Hippocampal formation (tissue), 2 donors: ENCODE data around the gene ZNF346.

ENCODE experiments used
- DNase-seq, 2 donors: peaks; one replicate each; lab custom pipeline; 2025; lab: John Stamatoyannopoulos, UW

ZNF346 gene

DNA sequence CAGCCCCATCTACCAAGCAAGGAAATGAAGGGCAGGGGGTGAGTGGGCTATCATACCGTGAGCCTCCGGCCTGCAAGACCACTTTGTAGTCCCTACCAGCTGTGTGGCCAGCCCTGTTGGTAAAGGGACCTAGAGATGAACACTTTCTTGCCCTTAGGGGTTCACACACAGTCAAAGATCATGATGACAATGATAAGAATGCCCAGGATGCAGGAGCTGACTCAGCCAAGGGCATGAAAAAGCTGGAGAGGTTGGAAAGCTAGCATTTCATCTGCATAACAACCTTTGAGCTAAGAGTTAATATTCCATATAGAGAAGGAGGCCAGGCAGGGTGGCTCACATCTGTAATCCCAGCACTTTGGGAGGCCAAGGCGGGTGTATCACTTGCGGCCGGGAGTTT is 45.0 kb downstream of the ZNF346 start:
- DNase-seq: no peak

DNA sequence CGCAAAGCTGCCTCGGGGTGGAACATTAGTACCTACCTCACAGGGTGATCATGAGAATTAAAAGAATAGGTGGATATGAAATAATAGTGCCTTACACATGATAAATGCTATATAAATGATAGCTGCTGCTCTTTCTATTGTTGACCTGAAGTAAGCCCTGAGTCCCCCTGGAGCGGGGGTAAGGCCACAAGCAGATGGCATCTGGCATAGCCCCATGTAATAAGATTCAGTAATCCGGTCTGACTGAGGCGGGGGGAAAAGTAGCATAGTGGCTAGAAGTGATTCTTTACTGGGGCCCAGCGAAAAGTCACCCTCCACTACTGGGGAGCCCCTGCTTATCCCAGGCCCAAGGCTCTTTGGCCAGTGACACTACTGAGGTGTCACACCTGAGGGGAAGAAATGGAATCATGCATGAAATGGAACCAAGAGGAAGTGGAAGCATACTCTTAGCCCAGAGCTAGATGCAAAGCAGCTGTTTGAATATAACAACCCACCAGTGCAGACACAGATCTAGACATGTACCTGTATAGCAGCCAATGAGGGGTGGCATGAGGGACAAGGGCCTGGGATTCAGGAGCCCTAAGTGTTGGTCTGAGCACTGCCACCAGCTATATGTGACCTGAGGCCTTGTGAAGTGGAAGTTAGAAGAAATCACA is 48.2 kb downstream of the ZNF346 start:
- DNase-seq: no peak

DNA sequence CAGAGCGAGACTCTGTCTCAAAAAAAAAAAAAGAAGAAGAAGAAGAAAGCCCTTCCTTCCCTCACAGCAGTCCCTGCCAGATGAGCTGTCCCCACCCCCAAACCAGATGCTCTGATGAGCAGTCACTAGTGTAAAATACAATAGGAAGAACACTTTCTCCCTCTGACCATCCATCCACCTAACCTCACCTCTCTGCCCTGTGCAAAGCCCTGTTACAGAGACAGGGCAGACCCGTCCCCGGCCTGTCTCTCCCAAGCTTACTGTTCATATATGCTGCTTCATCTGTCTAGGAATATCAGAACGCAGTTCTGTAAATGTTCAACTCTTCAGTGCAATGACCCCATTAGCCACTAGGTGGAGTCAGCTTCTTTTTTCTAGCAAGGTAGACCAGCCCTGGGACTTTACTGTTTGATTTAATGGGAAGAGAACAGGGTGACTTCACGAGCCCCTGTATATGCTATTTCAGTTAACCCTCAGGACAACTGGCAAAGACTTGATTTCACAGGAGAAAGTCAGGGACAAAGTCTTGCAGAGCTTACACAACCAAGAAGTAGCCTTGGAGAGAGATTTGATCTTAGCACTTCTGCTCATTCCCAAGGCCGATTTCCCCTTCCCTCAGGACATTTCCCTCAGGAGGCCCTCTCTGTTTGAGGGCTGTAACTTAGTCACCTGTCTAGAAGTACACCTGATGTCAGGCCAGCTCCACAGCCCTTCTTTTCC is 49.3 kb downstream of the ZNF346 start:
- DNase-seq: peak; percentile 36 to 75

DNA sequence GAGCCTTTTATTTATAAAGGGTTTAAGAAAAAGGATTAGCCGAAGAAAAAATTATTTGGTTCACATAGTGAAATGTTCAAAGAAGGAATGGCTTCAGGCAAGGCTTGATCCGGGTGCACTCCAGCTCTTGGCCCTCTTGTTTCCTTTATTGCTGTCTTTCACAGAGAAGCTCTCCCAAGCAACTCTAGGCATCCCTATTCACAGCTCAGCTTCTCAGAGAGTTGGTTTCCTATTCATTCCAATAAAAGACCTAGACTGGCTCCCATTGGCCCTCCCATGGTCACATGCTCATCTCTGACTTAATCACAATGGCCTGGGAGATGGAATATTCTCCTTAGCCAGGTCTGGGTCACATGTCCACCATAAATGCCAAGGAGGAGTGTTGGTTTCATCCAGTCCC is 54.8 kb downstream of the ZNF346 start:
- no peak for DNase-seq

DNA sequence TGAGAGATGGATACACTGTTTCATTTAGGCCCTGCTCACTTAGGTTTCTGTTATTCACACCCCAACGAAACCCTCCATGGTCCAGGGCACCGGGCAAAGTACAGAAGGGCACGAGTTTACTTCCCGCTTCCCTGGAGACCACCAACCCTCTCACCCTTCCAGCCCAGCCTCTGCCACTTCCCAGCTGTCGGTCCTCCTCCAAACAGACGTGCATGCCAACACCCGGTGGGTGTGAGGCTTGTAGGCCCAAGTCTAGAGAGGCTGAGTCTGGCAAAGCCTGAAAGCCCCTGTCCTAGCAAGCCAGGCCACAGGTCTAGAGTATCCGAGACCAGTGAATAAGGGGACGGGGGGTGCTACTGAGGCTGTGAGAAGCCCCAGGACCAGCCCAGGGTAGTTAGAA is 57.1 kb downstream of the ZNF346 start:
- DNase-seq: no peak

DNA sequence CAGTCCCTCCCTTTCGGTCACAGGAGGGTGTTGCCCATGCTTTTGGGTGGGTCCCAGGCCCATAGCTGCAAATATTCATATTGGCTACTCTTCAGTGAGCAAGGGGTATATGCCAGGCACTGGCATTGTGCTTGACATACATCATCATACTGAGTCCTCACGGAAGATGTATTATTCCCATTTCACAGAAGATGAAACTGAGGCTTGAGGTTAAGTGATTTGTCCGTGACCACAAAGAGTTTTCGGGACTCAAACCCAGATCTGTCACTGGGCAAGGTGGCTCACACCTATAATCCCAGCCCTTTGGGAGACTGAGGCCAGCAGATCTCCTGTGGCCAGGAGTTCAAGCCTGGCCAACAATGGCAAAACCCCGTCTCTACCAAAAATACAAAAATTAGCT is 57.8 kb downstream of the ZNF346 start:
- DNase-seq: no peak

DNA sequence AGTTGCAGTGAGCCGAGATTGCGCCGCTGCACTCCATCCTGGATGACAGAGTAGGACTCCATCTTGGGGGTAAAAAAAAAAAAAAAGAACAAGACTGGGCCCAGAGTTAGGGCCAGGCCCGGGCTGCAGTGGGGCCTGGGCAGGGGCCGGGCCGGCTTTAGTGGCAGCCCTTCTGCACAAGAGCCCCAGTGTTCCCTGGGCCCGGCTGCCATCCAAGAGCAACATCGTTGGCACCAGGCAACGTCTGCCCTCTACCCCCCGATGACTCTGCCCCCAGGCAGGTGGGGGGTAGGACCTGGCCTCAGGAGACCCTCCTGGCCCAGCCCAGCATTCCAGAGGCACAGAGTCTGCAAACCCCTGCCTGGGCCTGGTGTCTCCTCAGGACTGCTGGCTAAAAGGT is 59.4 kb downstream of the ZNF346 start:
- DNase-seq: no peak

DNA sequence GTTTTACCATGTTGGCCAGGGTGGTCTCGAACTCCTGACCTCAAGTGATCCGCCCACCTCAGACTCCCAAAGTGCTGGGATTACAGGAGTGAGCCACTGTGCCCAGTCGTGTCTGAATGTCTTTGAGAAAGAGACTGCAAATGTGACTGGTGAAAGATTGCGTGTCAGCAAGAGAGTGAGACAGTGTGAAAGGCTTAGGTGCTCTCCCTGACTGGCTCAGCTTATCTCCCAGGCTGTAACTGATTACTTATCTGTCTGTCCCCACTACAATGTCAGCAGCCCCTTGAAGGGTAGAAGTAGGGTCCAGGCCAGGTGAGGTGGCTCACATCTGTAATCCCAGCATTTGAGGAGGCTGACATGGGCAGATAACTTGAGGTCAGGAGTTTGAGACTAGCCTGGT is 60.9 kb downstream of the ZNF346 start:
- no peak for DNase-seq

DNA sequence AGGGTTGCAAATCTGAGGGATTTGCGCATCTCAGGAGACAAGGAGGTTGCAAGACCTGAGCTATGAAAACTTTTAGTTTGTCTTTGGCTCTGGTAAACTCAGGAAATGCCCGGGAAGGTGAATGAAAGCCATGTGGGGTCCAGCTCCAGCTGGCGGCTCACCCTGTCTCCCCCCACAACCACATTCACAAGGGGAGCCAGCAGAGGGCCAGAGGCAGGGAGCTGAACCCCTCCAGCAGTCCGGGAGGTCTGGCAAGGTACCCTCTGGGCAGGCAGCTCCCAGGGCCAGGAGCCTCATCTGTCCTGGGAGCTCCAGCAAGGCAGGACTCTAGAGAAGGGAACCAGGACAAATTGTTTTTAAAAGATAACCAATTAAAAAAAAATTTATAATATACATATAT is 61.7 kb downstream of the ZNF346 start:
- no peak for DNase-seq

DNA sequence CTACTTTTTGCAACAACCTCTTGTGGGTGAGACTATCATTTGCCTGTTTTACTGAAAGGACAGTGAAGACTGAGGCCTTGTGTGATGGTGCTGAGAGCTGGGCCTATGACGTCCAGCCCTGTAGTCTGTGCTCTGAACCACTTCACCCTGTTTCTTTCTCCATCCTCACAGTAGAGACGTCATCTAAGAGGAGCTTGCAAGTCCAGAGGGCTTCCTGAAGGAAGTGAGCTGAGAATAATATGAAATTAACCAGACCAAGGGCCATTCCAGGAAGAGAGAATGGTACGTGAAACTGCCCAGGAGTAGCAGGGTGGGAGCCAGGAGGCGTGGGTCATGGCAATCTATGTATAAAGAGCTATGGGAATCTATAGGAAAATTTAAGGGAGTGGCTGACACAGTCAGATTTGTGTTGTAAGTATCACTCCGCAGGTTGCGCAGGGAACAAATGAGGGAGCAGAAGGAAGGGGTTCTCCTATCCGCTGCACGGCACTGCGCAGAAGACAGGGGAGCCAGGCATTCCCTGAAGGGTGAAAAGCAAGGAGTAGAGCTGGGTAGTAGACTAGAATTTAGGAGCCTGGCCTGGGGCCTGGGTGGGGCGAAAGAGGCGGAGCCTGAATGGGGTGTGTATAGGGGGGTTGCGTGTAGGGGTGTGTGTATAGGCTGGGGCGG is 63.6 kb downstream of the ZNF346 start:
- DNase-seq: no peak

DNA sequence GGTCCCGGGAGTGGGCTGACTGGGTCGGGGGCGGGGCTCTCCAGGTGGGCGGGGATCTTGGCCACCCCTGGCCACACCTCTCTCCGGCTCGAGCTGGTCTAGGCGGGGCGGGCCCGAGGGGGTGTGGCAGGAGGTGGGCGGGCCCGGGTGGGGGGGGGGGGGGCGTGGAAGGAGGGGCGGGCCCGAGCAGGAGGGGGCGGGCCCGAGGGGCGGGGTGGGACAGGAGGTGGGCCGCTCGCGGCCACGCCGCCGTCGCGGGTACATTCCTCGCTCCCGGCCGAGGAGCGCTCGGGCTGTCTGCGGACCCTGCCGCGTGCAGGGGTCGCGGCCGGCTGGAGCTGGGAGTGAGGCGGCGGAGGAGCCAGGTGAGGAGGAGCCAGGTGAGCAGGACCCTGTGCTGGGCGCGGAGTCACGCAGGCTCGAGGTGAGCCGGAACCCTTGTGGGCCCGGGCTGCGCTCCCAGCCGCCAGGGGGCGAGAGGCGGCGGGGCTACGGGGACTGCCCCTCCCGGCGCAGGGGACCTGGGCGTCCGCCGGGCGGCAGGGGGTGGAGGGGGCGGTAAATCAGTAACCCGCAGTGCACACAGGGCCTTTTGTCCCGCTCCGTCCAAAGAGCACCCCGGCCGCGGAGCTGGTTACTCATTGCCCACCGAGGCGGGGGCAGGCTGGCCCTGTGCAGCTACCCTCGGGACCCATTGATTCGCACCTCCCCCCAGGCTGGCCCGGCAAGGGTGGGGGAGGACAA is 64.3 kb downstream of the ZNF346 start, which contains the start of gene FGFR4:
Gene FGFR4, plus strand, starts transcription at position 262 of the 744 bp plus-strand sequence. CDS start 2,688 bp downstream, outside the sequence.
- DNase-seq: no peak

DNA sequence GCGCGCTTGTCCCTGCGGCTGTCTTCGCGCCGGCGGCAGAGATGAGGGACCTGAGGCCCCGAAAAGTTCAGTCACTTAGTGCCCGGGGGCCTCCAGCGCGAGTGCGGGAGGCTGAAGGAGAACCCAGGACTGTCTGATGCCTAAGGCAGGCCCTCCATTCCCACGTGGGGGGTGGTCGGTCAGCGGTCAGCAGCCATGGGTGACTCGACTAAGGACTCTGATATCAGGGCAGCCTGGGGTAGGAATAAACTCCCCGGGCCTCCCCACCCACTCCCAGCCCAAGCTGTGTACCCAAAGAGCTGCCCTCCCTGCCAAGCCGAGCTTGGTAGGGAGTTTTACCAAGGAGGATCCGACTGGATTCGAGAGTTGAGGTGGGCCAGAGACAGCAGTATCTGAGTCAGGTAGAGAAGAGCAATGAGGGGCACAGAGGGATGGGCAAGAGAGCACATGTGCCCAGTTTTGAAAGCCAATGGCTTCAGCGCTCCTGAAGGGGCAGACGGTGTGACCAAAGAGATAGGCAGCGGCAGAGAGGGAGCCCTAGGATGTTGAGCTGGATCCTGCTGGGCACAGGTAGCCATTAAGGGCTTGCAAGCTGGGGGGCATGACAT is 65.0 kb downstream of the ZNF346 start:
- DNase-seq: no peak

DNA sequence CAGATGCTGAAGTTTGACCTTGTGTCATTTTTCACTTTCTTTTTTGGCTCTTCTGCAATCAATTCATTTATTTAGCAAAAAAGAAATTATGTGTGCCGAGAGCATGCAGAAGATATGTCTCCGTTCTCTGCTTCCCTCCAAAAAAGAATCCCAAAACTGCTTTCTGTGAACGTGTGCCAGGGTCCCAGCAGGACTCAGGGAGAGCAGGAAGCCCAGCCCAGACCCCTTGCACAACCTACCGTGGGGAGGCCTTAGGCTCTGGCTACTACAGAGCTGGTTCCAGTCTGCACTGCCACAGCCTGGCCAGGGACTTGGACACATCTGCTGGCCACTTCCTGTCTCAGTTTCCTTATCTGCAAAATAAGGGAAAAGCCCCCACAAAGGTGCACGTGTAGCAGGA is 66.6 kb downstream of the ZNF346 start:
- DNase-seq: no peak

DNA sequence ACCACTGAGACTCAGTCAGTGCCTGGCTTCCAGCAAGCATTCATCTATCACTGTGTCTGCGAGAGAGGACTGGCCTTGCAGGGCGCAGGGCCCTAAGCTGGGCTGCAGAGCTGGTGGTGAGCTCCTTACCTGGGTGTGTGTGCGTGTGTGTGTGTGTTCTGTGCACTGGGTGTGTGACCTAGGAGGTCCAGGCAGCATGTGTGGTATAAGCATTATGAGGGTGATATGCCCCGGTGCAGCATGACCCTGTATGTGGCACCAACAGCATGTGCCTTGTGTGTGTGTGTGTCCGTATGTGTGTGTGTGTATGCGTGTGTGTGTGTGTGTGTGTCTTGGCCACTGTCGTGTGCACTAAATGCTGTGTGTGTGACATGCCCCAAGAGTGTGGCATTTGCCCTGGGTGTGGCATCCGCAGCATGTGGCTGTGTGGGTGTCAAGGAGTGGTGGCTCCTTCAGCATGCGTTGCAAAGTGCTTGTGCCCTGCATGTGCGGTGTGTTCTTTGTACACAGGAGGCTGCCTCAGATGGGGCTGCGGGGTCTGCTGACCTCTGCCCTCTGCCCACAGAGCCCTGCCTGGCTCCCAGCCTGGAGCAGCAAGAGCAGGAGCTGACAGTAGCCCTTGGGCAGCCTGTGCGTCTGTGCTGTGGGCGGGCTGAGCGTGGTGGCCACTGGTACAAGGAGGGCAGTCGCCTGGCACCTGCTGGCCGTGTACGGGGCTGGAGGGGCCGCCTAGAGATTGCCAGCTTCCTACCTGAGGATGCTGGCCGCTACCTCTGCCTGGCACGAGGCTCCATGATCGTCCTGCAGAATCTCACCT is 67.5 kb downstream of the ZNF346 start:
- no peak for DNase-seq

DNA sequence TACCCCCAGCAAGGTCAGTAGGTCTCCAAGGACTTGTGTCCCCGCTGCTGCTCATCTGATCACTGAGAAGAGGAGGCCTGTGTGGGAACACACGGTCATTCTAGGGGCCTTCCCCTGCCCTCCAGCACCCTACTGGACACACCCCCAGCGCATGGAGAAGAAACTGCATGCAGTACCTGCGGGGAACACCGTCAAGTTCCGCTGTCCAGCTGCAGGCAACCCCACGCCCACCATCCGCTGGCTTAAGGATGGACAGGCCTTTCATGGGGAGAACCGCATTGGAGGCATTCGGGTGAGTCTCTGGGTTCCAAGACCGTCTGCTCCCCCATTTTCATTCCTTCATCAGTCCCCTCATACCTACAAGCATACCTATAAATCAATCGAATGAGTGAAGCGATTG is 68.3 kb downstream of the ZNF346 start:
- DNase-seq: no peak

DNA sequence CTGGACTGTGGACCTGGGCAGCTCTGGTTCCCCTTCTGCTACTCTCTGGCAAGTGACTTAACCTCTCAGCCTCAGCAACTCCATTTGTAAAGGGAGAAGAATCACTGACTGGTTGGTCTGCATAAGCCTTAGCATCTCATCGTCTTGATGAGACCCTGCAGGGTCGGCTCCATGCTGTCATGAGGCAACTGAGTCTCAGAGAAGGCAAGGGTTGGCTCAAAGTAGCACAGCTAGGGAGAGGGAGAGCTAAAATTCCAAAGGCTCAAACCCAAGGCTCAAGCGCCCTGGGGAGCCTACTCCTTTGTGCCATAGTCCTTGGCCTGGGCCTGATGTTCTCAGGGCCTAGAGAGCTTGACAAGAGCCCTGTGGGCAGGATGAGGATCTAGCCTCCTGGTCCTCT is 68.7 kb downstream of the ZNF346 start:
- no peak for DNase-seq

DNA sequence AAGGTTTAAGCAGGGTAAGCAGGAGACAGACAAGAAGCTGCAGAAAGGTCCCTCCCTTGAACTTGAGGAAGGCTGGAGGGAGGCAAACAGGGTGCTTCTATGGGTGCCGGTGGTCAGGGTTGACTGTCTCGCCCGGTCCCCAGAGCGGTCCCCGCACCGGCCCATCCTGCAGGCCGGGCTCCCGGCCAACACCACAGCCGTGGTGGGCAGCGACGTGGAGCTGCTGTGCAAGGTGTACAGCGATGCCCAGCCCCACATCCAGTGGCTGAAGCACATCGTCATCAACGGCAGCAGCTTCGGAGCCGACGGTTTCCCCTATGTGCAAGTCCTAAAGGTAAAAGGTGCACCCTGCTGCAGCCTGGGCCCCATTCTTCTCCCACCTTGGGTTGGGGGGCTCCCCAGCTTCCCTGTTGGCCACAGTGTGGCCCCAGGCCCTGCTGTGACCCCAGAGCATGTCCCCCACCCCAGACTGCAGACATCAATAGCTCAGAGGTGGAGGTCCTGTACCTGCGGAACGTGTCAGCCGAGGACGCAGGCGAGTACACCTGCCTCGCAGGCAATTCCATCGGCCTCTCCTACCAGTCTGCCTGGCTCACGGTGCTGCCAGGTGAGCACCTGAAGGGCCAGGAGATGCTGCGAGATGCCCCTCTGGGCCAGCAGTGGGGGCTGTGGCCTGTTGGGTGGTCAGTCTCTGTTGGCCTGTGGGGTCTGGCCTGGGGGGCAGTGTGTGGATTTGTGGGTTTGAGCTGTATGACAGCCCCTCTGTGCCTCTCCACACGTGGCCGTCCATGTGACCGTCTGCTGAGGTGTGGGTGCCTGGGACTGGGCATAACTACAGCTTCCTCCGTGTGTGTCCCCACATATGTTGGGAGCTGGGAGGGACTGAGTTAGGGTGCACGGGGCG is 69.9 kb downstream of the ZNF346 start:
- no peak for DNase-seq

DNA sequence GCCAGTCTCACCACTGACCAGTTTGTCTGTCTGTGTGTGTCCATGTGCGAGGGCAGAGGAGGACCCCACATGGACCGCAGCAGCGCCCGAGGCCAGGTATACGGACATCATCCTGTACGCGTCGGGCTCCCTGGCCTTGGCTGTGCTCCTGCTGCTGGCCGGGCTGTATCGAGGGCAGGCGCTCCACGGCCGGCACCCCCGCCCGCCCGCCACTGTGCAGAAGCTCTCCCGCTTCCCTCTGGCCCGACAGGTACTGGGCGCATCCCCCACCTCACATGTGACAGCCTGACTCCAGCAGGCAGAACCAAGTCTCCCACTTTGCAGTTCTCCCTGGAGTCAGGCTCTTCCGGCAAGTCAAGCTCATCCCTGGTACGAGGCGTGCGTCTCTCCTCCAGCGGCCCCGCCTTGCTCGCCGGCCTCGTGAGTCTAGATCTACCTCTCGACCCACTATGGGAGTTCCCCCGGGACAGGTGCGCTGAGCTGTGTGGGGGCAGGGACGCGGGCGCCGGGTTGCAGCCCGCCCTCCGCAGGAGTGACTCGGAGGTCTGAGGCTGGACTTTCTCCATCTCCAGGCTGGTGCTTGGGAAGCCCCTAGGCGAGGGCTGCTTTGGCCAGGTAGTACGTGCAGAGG is 70.7 kb downstream of the ZNF346 start:
- no peak for DNase-seq

DNA sequence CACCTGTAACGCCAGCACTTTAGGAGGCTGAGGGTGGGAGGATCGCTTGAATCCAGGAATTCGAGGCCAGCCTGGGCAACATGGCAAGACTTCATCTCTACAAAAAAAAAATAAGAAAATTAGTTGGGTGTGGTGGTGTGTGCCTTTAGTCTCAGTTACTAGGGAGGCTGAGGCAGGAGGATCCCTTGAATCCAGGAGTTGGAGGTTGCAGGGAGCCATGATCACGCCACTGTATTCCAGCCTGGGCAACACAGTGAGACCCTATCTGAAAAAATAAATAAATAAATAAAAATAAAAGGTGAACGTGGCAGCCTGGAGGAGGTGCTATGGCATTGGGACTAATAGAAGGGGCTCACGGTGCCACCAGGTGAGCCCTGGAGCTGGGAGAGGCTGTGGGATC is 71.3 kb downstream of the ZNF346 start:
- DNase-seq: no peak
